OCI-LY1 (cell line): ENCODE data around the gene ABCA4.

Source experiments
- H2AFZ ChIP-seq: fragments of 200-600 bp; sonication (generic), shearing (Covaris generic); 2 replicates; pipeline ENCODE4 v1.6.0; 2014; ENCODE audit warnings: antibody characterized with exemption, mild to moderate bottlenecking, low read length
- H3F3A ChIP-seq: fragments of 200-600 bp; sonication (generic), shearing (Covaris generic); 2 replicates; pipeline ENCODE4 v1.6.0; 2014; ENCODE audit warnings: mild to moderate bottlenecking, antibody characterized with exemption, low read length, moderate library complexity; ENCODE audit not compliant: insufficient read depth
- H3K27ac ChIP-seq: fragments of 200-600 bp; sonication (generic); 2 replicates; pipeline ENCODE4 v1.5.1; 2014; ENCODE audit warnings: low read length, mixed run types, mild to moderate bottlenecking, low read depth; ENCODE audit not compliant: poor library complexity, severe bottlenecking
- H3K27me3 ChIP-seq: fragments of 200-600 bp; sonication (generic); 2 replicates; pipeline ENCODE4 v1.6.0; 2014; ENCODE audit warnings: antibody characterized with exemption, mild to moderate bottlenecking, low read length, moderate library complexity; ENCODE audit not compliant: insufficient read depth
- H3K36me3 ChIP-seq: fragments of 200-600 bp; sonication (generic); 2 replicates; pipeline ENCODE4 v1.6.1; 2014; ENCODE audit warnings: mild to moderate bottlenecking, antibody characterized with exemption, low read length, moderate library complexity, mixed read lengths; ENCODE audit not compliant: insufficient read depth
- H3K4me1 ChIP-seq: fragments of 200-600 bp; sonication (generic); 2 replicates; pipeline ENCODE4 v1.5.1; 2014; ENCODE audit warnings: mild to moderate bottlenecking, low read length, moderate library complexity; ENCODE audit not compliant: insufficient read depth, severe bottlenecking
- H3K4me2 ChIP-seq: fragments of 200-600 bp; sonication (generic), shearing (Covaris generic); 2 replicates; pipeline ENCODE4 v1.6.1; 2014; ENCODE audit warnings: low read length
- H3K4me3 ChIP-seq: fragments of 200-600 bp; sonication (generic); 2 replicates; pipeline ENCODE4 v1.5.1; 2014; ENCODE audit warnings: low read length, low read depth, mild to moderate bottlenecking, mixed read lengths; ENCODE audit not compliant: poor library complexity, severe bottlenecking
- H3K79me2 ChIP-seq: fragments of 200-600 bp; shearing (Covaris generic); 2 replicates; pipeline ENCODE4 v1.6.1; 2016; ENCODE audit warnings: mixed run types, low read length, mixed read lengths; ENCODE audit not compliant: insufficient read depth
- H3K9ac ChIP-seq: fragments of 200-600 bp; sonication (generic), shearing (Covaris generic); 2 replicates; pipeline ENCODE4 v1.6.1; 2014; ENCODE audit warnings: mild to moderate bottlenecking, low read length, mixed read lengths
- H3K9me2 ChIP-seq: fragments of 200-600 bp; sonication (generic), shearing (Covaris generic); 2 replicates; pipeline ENCODE4 v1.6.1; 2014; ENCODE audit warnings: low read depth, mild to moderate bottlenecking, low read length, mixed read lengths
- H3K9me3 ChIP-seq: fragments of 200-600 bp; shearing (Covaris generic); 2 replicates; pipeline ENCODE4 v1.6.1; 2014; ENCODE audit warnings: low read length, mixed read lengths
- H4K20me1 ChIP-seq: fragments of 200-600 bp; sonication (generic), shearing (Covaris generic); 2 replicates; pipeline ENCODE4 v1.6.0; 2016; ENCODE audit warnings: mild to moderate bottlenecking, low read length; ENCODE audit not compliant: insufficient read depth
- CTCF ChIP-seq: fragments of 200-600 bp; sonication (generic), shearing (Covaris generic); IDR thresholded peaks from 2 replicates; pipeline ENCODE4 v1.5.1; 2017; ENCODE audit warnings: mild to moderate bottlenecking, antibody characterized with exemption, low read length, moderate library complexity, mixed read lengths
- EZH2 ChIP-seq: fragments of 200-600 bp; sonication (generic), shearing (Covaris generic); IDR thresholded peaks from 2 replicates; pipeline ENCODE4 v1.8.0; 2017; ENCODE audit warnings: borderline replicate concordance, mixed run types, mild to moderate bottlenecking, antibody characterized with exemption, low read length, moderate library complexity, mixed read lengths

The ABCA4 gene

GRCh38 chr1:94042388-94042787, 78.6 kb downstream of the ABCA4 start:
- TF ChIP-seq EZH2: no peak
- TF ChIP-seq CTCF: no peak
- H3K27ac ChIP-seq: no peak overlapping the region
- no peaks in the 10 kb centered on the region for H3K79me2 ChIP-seq
- H4K20me1 ChIP-seq: no peaks in the 10 kb centered on the region
- H3K27me3 ChIP-seq: no peaks in the 10 kb centered on the region
- H3K4me1 ChIP-seq: no peaks in the 10 kb centered on the region
- H3K9ac ChIP-seq: no peak overlapping the region
- no peaks in the 10 kb centered on the region for H3K9me3 ChIP-seq
- no peaks in the 10 kb centered on the region for H3K36me3 ChIP-seq
- H3K4me2 ChIP-seq: no peak overlapping the region
- no peak overlapping the region for H3K4me3 ChIP-seq
- H3F3A ChIP-seq: no peaks in the 10 kb centered on the region
- H2AFZ ChIP-seq: no peak overlapping the region
- no peaks in the 10 kb centered on the region for H3K9me2 ChIP-seq

GRCh38 chr1:94039871-94040569, 80.9 kb downstream of the ABCA4 start:
- no peak overlapping the region for H3K27ac ChIP-seq
- no peak overlapping the region for H3K4me3 ChIP-seq
- H3K79me2 ChIP-seq: no peaks in the 10 kb centered on the region

GRCh38 chr1:94039514-94039870, 81.5 kb downstream of the ABCA4 start:
- H3K27me3 ChIP-seq: no peaks in the 10 kb centered on the region
- H2AFZ ChIP-seq: no peak overlapping the region
- no peak overlapping the region for H3K4me3 ChIP-seq
- H4K20me1 ChIP-seq: no peaks in the 10 kb centered on the region
- no peaks in the 10 kb centered on the region for H3K79me2 ChIP-seq
- H3K9me2 ChIP-seq: no peaks in the 10 kb centered on the region
- H3F3A ChIP-seq: no peaks in the 10 kb centered on the region
- no peak overlapping the region for H3K27ac ChIP-seq
- no peaks in the 10 kb centered on the region for H3K9me3 ChIP-seq
- no peaks in the 10 kb centered on the region for H3K36me3 ChIP-seq
- no peak overlapping the region for H3K9ac ChIP-seq
- TF ChIP-seq CTCF: peak; percentile 92
- no peak for TF ChIP-seq EZH2
- H3K4me2 ChIP-seq: no peak overlapping the region
- no peaks in the 10 kb centered on the region for H3K4me1 ChIP-seq

More at GRCh38 chr1:94039871-94040569, 80.9 kb downstream of the ABCA4 start:
- H2AFZ ChIP-seq: no peak overlapping the region
- H3K4me2 ChIP-seq: no peak overlapping the region
- H3K4me1 ChIP-seq: no peaks in the 10 kb centered on the region
- no peaks in the 10 kb centered on the region for H3K9me3 ChIP-seq
- TF ChIP-seq CTCF (no peak), EZH2 (no peak)
- no peaks in the 10 kb centered on the region for H3K36me3 ChIP-seq
- H3K9ac ChIP-seq: no peak overlapping the region
- H3F3A ChIP-seq: no peaks in the 10 kb centered on the region
- H4K20me1 ChIP-seq: no peaks in the 10 kb centered on the region
- H3K9me2 ChIP-seq: no peaks in the 10 kb centered on the region
- no peaks in the 10 kb centered on the region for H3K27me3 ChIP-seq
